ENCODE results near the gene MTMR3. TPM values are rescaled to one million over a fixed set of nuclear protein-coding genes. Genes with fewer than 3 reads are reported as not detected.

The MTMR3 gene
- total and polyA plus RNA-seq, 2 of the 8 experiments (the other 6 are each of a cell fraction or from before 2014, with no cell fraction given) = 16.9 to 18.5 TPM

GRCh38 chr22:30000566-30000965 lies 117.6 kb downstream of the MTMR3 start:
- Histone ChIP-seq H2BK12ac (ENCODE audit: low read depth, low read length) (no peak overlapping the region), H3K9ac (replicated peaks in 1 of 4; ENCODE audit: extremely low read depth in 1 of 4, low read depth in 3 of 4, low read length in 3 of 4) (no peak overlapping the region), H2AK5ac (ENCODE audit: low read depth, low read length) (no peak overlapping the region), H3K79me1 (ENCODE audit: low read depth, low read length) (no peaks in the 10 kb centered on the region), H3K36me3 (ENCODE audit: control insufficient read depth in 2 of 4, insufficient read depth in 4 of 4, low read length in 3 of 4) (peaks cover 0 to 3% (median 0%) of the 10 kb centered on the region in 4 experiments; a peak in 2 of 8 replicates), H3K4ac (replicated peaks; ENCODE audit: insufficient read length, low read depth, low read length) (no peak overlapping the region), H4K91ac (replicated peaks; ENCODE audit: insufficient read length, low read length) (no peak overlapping the region), H4K5ac (ENCODE audit: insufficient read length, low read depth, low read length) (no peak overlapping the region), H2AFZ (ENCODE audit: low read length) (no peak overlapping the region), H3K23me2 (ENCODE audit: low read depth, low read length) (no peaks in the 10 kb centered on the region), H3K27me3 (replicated peaks in 1 of 4; ENCODE audit: control insufficient read depth in 3 of 4, extremely low read depth in 1 of 4, insufficient read depth in 3 of 4, low read length in 3 of 4) (no peaks in the 10 kb centered on the region), H3K4me3 (ENCODE audit: extremely low read depth in 1 of 4, insufficient read depth in 2 of 4, low read depth in 3 of 4, low read length in 4 of 4) (no peak overlapping the region), H2BK20ac (ENCODE audit: low read length) (no peak overlapping the region), H3K4me2 (ENCODE audit: insufficient read depth in 1 of 2, low read depth in 2 of 2, low read length in 2 of 2) (no peak overlapping the region), H3K56ac (replicated peaks; ENCODE audit: insufficient read length, low read depth, low read length) (no peak overlapping the region), H2BK5ac (ENCODE audit: low read depth, low read length) (no peak overlapping the region), H2BK15ac (ENCODE audit: low read length) (no peak overlapping the region), H3K9me3 (ENCODE audit: insufficient read depth in 2 of 2, low read depth in 1 of 2, low read length in 1 of 2) (no peaks in the 10 kb centered on the region), H3K4me1 (replicated peaks in 1 of 4; ENCODE audit: control insufficient read depth in 3 of 4, insufficient read depth in 4 of 4, low read length in 3 of 4) (no peaks in the 10 kb centered on the region; a peak in 2 of 7 replicates), H3K27ac (ENCODE audit: low read depth, low read length) (no peak overlapping the region), H3K79me2 (ENCODE audit: control insufficient read depth in 1 of 2, insufficient read depth in 2 of 2, low read length in 2 of 2) (no peaks in the 10 kb centered on the region), H2BK120ac (replicated peaks; ENCODE audit: low read depth, low read length) (no peak overlapping the region), H3K23ac (ENCODE audit: insufficient read length) (no peak overlapping the region), H4K20me1 (replicated peaks in 1 of 2; ENCODE audit: control insufficient read depth in 1 of 2, insufficient read depth in 2 of 2, low read length in 2 of 2) (peaks cover 0 to 2% of the 10 kb centered on the region in 2 experiments), H3K14ac (ENCODE audit: insufficient read length) (no peak overlapping the region), H4K8ac (ENCODE audit: extremely low read depth, insufficient read depth, low read length) (no peak overlapping the region), H3K18ac (ENCODE audit: extremely low read depth, low read length) (no peak overlapping the region)
- POLR2A ChIA-PET (ENCODE audit: partially characterized antibody) = interaction anchor here (1.3 kb wide), 1 partner anchor 27 kb away, joined by 3 read pairs; no protein-coding TSS in a partner anchor
- CTCF ChIA-PET (ENCODE audit: partially characterized antibody) = interaction anchor here (0.6 to 2.2 kb wide), 8 partner anchors 10 to 282 kb away, joined by 3 to 8 read pairs (median 3); no protein-coding TSS in a partner anchor
- FAIRE-seq (no peak), DNase-seq (ENCODE audit: low read depth in 1 of 2, low spot score in 2 of 2) (no peak)
- 89% methylated on average over 2 of the region's 2 CpGs; no CpG with 5 or more reads in 1 of the 2 experiments for WGBS, 2 experiments (ENCODE audit: extremely low coverage in 1 of 2, insufficient coverage in 1 of 2, insufficient read length in 1 of 2, insufficient replicate concordance in 2 of 2, low coverage in 1 of 2, low lambda C conversion rate in 2 of 2, missing lambda C conversion rate in 1 of 2)
- no peak for TF ChIP-seq SP2 (IDR thresholded peaks at IDR 0.05; ENCODE audit: low read length)
- no peak for TF ChIP-seq TEAD4 (IDR thresholded peaks at IDR 0.05; ENCODE audit: low read depth, low read length)
- TF ChIP-seq SP1 (IDR thresholded peaks at IDR 0.05; ENCODE audit: low read depth, low read length) = no peak
- no peak for TF ChIP-seq NANOG (IDR thresholded peaks at IDR 0.05; ENCODE audit: insufficient read depth, low read depth, low read length, poor library complexity, severe bottlenecking)
- TF ChIP-seq SIN3A (conservative IDR thresholded peaks at IDR 0.05 in 1 of 2, IDR thresholded peaks at IDR 0.05 in 1 of 2; ENCODE audit: low read depth in 1 of 2, low read length in 2 of 2) = no peak
- no peak for TF ChIP-seq YY1 (IDR thresholded peaks at IDR 0.05; ENCODE audit: low read depth, low read length)
- no peak for TF ChIP-seq SAP30 (IDR thresholded peaks at IDR 0.05; ENCODE audit: insufficient read depth, insufficient replicate concordance, low read length)
- no peak for TF ChIP-seq SIRT6 (IDR thresholded peaks at IDR 0.05; ENCODE audit: low read length)
- no peak for TF ChIP-seq TAF7 (optimal IDR thresholded peaks at IDR 0.05; ENCODE audit: borderline replicate concordance, low read depth, low read length)
- TF ChIP-seq CREB1 (IDR thresholded peaks at IDR 0.05) = no peak
- no peak for TF ChIP-seq CTCF (IDR thresholded peaks at IDR 0.05; ENCODE audit: control extremely low read depth in 1 of 3, insufficient read depth in 1 of 3, low read depth in 1 of 3, low read length in 3 of 3)
- TF ChIP-seq TBP (IDR thresholded peaks at IDR 0.05; ENCODE audit: low read depth, low read length) = no peak
